GM12874 (cell line): ENCODE results near the gene SLC25A45.

Source experiments
- TF ChIP-seq, protein P1 (sequence below): IDR thresholded peaks from 2 replicates; pipeline ENCODE4 v1.5.1; 2011; ENCODE audit warnings: low read depth, mild to moderate bottlenecking, control low read depth, low read length, moderate library complexity; ENCODE audit not compliant: insufficient read depth

SLC25A45 gene

GRCh38 chr11:65423516-65424204, 41.2 kb upstream of the SLC25A45 start:
- TF ChIP-seq, protein P1, sequence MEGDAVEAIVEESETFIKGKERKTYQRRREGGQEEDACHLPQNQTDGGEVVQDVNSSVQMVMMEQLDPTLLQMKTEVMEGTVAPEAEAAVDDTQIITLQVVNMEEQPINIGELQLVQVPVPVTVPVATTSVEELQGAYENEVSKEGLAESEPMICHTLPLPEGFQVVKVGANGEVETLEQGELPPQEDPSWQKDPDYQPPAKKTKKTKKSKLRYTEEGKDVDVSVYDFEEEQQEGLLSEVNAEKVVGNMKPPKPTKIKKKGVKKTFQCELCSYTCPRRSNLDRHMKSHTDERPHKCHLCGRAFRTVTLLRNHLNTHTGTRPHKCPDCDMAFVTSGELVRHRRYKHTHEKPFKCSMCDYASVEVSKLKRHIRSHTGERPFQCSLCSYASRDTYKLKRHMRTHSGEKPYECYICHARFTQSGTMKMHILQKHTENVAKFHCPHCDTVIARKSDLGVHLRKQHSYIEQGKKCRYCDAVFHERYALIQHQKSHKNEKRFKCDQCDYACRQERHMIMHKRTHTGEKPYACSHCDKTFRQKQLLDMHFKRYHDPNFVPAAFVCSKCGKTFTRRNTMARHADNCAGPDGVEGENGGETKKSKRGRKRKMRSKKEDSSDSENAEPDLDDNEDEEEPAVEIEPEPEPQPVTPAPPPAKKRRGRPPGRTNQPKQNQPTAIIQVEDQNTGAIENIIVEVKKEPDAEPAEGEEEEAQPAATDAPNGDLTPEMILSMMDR, result no peak

- TF ChIP-seq, protein P1, result no peak
Observed at GRCh38 chr11:65422633-65423515, 40.4 kb upstream of the SLC25A45 start, which contains the start of gene NEAT1. NEAT1 (plus strand) TSS chr11:65422798.

- TF ChIP-seq, protein P1, result no peak
Observed at GRCh38 chr11:65421794-65422632, 39.6 kb upstream of the SLC25A45 start.

DNA sequence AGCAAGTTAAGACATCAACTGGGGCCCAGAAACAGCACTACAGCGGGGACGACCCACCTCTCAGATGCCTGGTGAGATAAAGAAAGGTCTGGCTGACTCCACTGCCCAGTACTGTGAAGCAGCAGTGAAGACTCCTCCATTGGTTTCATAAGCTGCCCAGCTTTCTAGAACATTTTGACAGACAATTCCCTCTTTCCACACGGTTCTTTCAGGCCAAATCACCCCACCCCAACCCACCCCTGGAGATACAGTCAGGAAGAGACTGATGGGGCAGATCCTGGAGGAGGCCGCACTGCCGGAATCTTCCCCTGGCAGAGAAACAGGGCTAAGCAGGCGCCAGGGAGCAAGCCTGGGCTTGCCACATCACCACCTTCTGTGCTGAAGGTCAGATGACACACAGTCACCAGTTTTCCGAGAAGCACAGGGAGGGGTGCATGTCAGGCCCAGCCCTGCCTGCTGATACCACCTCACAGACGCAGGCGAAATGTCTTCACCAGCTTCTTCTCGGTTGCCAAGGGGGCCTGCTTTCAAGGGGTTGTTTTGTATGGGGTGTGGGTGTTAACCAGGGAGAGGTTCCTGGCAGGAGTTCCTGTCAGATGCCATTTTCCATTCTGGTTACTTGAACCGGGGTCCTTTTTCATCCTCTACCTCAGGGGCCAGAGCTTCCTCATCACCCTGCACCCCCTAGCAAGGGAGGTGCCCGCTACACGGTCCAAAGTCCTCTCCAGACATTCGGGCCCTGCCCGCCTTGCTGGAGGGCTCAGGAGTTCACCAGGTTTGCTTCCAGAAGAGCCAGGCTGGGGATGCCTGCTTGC, 38.7 kb upstream of the SLC25A45 start:
- TF ChIP-seq, protein P1, result no peak

DNA sequence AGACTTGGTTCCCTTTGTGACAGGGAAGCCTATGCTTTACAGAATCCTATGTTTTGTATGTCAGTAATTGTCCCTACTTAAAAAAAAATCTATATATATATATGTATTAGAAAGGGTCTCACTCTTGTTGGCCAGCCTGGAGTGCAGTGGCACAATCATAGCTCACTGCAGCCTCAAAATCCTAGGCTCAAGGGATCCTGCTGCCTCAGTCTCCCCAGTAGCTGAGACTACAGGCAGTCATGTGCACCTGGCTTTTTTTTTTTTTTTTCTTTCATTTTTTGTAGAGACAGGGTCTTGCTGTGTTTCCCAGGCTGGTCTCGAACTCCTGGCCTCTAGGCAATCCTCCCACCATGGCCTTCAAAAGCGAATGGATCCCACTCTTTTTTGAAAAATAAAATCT, 38.1 kb upstream of the SLC25A45 start:
- TF ChIP-seq, protein P1, result no peak

GRCh38 chr11:65419772-65420481, 37.5 kb upstream of the SLC25A45 start:
- TF ChIP-seq, protein P1, result no peak
